Stimulated activated CD4-positive, alpha-beta T cell treated with anti-CD3 and anti-CD28 coated beads, Interleukin-4, amount 100 ng/mL, for 4 hours (primary cell): Measurements from ENCODE around the gene CLCN4.

Source experiments
- DNase-seq, 2 experiments: peaks; one replicate each; pipeline ENCODE4 v3.0.0-alpha.2; 2020

CLCN4 gene

DNA sequence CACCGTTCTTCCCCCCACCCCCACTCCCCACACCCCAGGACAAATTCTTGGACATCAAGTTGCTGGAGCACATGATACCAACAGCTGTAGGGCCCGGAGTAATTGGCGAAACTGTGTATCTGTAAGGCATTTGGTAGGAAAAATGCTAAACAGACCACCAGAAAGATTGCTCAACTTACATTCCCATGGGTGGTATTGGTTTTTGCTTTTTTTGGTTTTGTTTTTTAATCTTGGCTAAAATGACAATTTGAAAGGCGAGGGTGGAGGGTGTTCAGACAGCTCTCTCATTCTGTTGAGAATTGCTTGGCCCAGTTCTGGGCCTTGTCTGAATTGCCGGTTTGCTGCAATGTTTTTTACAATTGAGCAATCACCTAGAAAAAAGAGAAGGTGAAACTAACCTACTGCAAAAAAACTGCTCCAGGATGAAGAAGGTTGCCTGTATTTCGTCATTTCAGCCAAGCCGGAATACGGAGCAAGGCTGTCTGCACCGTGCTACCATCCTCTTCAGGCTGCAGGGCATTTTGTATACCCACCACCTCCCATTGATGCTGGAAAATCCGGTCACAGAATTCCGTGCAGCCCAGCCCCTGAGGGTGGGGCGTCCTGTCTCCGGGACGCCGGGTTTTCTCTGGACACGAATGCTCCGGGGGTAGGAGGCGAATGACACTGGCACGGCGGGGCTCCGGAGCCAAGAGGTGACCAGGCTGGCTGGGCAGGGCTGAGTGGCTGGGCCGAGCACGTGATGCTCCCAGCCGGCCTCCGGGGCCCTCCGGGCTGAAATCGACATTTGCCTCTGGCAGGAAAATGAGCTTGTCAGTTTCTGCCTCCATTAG lies at the start of gene CLCN4:
Gene CLCN4 (plus strand): TSS at position 777 of the 833 bp plus-strand sequence. CDS start 28,058 bp downstream, outside the sequence.
- DNase-seq: no peak

DNA sequence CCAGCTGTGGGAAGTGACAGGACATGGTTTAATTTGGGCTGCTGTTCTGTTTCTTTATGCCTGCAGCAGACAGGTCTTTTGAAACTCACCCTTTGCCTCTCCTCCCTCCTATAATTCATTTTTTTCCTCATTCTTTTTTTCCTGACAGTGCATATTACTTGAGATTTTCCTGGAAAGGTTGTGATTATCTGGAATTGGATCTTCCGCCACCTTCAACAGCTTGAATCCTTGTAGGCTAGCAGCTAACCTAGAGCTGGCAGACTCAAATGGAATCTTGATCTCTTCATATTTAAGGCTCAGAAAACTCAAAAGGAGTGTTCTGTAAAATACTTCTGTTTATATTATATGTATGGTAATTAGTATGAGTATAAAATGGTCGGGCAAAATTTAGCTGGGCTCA lies 49.3 kb upstream of the CLCN4 start:
- DNase-seq: no peak

DNA sequence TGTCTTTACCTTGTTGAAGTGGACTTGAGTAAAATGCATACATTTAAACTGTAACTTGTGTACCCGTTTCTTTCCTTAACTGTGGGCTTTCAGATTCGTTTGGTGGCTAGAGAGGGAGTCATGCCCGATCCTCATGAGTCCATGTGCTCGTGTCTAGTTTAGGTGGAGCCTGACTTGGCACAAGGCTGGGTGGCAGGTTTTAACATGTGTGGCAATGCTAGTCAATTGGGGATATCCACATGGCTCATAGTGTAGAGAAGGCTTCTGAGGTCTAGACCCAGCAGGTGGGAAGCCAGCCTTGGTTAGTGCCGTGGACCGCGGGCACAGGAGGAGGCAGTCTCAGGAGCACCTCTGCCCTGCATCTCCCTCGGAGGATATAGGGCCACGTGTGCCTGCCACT lies 48.5 kb upstream of the CLCN4 start:
- DNase-seq: no peak

DNA sequence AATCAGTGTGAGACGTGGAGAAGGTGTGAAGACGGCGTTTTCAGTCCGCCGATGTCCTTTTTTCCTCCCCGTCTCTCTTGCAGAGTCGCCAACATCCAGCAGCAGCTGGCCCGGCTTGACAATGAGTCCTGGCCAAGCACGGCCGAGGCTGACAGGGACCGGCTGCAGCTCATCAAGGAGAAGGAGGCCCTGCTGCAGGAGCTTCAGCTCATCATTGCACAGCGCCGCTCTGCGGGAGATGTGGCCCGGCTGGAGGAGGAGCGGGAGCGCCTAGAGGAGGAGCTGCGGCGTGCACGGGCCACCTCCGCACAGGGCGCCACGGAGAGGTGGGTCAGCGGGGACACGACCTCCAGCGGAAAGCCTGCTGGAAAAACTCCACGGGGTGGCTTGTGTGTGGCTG lies 47.1 kb upstream of the CLCN4 start:
- no peak for DNase-seq

DNA sequence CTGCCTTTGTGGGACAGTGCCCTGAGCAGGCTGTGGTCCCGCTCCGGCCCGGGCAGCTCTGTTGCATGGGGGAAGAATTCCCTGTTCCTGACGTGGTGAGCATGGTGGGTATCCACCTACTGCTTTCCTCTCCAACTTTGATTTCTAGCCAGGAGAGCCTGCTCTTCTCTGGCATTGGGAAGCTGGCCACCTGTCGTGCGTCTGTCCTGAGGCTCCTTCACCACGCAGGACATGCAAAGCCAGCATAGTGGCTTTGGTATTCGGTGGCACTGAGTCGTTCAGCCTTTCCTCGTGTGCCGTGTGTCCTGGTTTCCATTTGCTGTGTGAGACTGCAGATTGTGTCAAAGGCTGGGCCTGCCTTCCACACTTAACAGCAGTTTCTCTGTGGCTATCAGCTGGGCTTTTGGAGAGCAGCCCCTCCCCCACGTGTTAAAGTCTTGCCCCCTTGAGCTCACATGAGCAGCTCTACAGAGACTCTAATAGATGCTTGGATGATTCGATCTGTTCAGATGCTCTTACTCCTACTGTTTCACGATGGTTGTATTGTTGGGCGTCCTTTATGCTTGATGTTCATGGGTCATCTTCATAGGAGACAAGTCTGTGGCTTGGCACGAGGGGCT lies 46.3 kb upstream of the CLCN4 start:
- no peak for DNase-seq

DNA sequence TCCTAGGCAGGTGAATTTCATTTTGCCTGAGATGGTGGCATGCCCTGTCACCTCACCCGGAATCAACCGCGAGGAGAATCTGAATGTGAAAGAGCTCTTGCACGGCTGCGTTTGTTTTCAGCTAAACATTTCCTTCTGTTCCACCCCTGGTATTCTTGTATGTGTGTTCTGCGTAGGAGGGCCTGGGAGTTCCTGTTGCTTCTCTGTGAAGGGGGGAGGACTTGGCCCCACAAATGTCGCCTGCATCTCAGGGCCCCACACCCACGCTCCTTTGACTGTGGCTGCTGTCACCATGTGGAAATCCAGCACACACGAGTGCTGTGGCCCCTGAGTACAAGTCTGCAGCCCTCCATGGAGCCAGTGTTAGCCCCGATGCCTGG lies 45.8 kb upstream of the CLCN4 start:
- peak; percentile 51 to 82 for DNase-seq

DNA sequence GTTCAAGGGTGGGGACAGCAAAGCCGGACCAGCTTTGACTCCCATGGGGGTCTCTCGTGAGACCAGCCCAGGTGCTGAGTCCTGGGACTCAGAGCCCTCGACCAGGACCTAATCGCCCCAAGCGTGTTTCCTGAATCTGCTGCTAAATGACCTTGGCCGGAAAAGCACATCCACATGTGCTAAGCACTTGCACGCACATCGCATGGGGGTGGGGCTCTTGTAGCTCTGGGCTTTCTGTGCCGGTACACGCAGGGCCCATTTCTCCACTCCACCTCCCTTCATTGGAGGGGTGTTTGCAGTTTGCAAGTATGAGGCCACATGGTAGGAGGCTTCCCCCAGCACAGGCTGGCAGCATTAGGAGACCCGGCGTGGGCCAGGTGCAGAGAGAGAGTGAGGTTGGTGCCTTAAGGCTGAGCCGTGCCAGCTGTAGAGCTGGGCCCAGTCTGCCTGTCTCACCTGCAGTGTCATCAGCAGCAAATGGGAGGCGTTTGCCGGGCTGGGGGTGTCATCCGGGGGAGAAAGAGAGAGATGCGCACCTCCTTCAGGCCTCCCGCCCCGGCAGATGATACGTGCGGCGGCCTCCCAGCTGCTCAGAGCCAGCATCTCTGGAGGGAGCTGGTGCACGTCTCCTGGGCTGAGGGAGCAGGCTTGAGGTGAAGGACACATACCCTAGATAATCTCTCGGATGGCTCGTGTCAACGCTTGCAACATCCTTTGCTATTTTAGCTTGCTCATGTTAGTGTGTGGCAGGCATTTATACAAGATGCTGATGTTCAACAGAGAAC lies 45.2 kb upstream of the CLCN4 start:
- peak; percentile 22 to 68 for DNase-seq

DNA sequence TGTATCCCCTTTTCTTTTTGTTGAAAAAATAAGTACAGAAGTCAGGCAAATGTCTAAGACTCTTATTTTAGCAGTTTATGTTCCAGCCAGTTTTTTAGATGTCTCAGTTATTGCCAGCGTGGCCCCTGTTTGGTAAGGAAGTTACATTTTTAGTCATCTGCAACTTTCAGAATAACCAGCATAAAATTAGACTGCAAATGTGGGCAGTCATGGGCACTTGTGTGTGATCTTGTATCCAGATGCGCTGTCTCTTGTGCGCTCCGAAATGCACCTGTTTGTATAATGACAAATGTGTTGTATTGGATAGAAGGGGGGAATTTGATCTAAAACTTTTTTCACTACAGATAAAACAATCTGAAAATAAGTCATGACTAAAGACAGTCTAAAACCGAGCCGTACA lies 44.3 kb upstream of the CLCN4 start:
- no peak for DNase-seq

DNA sequence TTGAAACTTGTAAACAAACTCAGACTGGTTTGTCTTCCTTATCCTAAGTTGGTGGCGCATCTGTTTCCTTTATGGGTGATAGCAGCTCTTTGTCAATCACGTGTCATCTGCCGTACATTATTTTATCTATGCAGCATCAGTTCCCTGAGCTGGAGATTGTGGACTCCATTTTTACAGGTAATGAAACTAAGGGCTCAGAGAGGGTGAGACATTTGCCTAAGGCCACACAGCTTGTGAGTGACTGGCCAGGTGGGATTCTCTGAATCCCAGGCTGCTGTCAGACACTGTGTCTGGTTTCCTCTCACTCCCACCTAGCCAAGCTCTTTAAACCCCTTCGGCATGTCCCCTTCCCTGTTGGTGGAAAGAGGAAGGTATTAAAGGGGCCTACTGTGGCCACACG lies 41.7 kb upstream of the CLCN4 start:
- DNase-seq: no peak

DNA sequence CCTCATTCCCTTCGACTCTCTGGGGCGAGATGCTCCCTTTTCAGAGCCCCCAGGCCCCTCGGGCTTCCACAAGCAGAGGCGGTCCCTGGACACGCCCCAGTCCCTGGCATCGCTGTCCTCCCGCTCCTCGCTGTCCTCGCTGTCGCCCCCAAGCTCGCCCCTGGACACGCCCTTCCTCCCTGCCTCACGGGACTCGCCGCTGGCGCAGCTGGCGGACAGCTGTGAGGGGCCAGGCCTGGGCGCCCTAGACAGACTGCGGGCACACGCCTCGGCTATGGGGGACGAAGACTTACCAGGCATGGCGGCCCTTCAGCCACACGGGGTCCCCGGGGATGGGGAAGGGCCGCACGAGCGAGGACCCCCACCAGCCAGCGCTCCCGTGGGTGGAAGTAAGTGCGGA lies 39.5 kb upstream of the CLCN4 start:
- DNase-seq: no peak

DNA sequence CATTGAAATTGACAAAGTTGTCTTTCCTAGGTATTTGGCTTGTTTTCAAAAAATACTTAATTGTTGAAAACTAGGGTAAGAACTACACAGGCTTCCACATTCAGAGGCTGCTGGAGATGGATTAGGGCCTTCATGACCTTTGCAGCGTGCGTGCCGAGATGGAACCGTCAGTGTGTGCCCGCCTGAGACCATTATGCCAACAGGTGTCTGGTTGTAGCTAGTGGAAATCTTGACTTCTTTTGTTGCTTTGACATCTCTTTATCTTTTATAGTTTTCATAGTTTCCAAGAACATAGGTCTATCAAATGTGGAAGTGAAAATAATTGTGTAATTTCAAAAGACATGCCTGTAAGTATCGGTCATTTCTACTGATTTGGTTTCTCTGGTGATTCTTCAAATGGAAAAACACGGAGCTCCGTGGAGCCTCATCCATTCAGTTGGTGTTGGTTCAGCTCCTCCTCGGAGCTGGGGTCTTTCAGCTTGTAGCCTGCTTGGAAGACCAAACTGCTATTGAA lies 38.9 kb upstream of the CLCN4 start:
- no peak for DNase-seq

DNA sequence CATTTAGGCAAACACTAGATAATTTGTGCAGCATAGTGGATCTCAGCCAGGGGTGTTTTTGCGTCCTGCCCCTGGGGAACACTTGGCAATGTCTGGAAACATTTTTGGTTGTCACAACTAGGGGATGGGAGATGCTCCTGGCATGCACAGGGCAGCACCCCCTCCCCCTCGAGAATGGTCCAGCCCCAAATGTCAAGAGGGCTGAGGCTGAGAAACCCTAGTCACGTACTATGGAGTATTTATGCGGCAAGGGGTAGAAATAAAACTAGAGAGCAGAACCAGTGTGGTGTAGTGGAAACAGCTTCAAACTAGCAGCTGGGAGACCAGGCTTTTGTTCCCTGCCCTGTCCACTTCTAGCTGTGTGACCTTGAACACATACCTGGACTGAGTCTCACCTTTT lies 38.2 kb upstream of the CLCN4 start:
- DNase-seq: no peak

DNA sequence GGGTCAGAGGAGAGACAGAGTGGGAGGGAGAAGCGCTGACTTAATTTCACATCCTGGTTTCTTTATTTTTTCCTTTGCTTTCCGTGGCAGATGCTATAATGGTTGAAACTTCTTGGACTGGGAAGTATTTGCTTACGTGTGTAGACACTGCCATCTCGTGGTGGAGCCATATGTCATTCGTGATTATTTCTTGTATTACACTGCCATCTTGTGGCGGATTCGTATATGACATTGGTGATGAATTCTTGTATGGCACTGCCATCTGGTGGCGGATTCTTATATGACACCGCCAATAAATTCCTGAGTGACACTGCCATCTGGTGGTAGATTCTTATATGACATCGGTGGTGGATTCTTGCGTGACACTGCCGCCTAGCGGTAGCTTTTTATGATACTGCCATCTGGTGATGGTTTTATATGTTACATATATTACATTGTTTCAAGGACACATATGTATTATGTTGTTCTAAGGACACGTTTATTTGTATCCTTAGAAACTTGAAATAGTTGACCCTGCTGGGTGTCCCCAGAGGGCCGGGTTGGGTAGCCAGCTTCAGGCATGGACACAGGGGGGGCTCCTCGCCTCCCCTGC lies 37.3 kb upstream of the CLCN4 start:
- DNase-seq: peak; percentile 36 to 44

DNA sequence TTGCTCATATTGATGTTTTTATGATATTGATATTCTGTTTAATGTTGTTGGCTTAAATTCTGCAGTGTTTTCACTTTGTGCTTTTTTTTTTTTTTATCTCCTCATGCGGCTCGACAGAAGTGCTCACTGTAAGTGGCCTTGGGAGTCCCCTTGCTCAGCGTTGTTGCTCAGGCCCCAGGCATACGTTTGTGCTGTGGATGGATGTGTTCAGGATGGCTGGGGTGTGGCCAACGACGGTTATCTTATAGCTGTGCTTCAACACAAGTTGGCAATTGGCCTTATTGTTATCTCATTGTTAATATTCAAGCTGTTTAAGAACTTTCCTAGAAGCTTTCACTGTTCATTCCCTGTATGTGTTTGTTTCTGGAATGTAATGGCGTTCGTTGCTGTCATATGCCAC lies 36.4 kb upstream of the CLCN4 start:
- no peak for DNase-seq

DNA sequence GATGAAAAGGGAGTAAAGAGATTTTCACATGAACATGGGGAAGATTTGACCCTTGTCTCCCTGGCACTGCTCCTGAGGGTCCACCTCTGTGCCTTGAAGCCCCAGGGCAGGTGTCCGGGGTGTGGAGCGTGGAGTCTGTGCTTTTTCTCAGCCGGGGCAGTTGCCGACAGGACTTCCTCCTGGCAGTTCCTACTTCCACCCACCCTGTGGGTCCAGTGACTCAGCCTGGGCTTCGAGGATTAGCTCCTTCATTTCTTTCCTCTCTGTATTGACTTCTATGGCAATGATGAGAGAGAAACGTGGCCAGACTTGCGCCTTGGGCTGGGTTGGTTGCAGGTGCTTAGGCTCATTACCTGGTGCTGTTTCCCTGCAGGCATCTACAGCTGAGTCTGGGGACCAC lies 35.9 kb upstream of the CLCN4 start:
- no peak for DNase-seq

DNA sequence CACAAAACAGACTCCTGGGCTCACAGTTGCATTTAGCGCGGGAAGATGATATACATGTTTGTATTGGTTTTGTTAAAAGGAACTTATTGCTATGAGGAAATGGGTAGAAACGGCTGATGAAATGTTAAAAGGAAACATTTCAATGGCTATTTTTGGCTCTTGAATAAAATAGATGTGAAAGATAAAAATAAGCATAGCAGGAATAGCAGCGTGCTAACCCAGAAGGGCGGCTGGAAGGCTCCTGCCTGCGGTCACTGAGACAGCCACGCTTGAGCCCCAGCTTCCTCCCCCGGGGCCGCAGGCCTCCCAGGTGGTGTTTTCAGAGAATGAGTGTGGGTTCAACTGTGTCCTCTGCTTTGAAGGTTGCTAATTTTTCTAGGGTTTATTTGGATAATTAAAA lies 35.0 kb upstream of the CLCN4 start:
- DNase-seq: no peak

DNA sequence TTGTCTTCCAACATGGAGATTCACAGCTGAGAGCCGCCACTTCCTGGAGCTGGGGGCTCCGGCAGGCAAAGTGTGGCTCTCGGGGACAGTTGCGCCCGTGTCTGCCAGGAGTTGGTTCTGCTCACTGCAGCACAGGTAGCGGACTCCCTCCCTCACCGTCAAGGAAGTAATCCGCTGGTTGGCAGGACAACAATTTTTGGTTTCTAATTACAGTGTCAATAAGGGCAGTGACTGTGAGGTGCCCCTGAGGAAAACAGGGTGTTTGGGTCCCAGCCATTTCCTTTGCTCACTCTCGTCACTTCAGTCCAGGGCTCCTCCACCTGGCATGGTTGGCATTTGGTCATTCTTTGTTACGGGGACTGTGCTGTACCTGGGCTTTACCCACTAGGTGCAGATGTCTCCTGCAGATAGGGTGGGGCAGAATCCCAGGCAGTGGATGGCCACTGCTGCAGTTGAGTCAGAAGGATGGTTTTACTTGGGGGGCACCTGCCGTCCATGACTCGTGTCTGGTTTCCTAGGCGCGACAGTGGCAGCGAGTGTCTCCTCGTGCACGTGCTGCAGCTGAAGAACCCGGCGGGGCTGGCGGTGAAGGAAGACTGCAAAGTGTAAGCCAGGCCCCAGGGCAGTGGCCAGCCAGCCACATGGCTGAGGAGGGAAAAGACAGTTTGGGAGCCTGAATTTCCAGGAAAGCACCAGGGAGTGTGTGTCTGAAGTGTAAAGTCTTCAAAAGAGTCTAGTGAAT lies 32.1 kb upstream of the CLCN4 start:
- DNase-seq: no peak

DNA sequence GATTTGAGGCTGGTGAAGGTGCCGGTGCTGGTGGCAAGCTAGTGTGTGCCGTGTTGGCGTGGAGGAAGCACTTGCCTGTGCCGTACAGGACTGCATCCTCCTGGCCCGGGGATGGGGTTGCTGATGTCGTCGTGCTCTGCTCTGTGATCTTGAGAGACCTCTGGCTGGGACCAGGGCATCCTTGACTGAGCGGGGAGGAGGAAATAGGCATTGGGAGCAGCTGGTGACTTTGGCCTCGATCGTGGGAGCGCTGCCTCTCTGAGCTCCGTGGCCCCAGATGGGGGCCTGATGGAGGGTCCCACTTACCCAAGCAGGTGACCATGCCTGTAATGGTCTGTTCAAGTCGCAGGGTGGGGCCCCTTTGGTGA lies 31.5 kb upstream of the CLCN4 start:
- DNase-seq: no peak

DNA sequence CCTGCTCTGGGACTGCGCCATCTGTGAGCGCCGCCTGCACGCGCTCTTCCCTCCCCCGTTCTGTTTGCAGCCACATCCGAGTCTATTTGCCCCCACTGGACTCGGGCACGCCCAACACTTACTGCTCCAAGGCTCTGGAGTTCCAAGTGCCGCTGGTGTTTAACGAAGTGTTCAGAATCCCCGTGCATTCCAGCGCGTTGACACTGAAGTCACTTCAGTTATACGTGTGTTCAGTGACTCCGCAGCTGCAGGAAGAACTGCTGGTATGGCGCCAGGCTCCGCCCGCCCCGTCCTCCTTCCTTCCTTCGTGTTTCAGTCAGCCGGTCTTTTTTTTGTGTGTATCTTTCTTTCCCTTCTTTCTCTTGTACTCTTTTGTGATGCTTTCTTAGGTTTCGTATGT lies 30.7 kb upstream of the CLCN4 start:
- no peak for DNase-seq

DNA sequence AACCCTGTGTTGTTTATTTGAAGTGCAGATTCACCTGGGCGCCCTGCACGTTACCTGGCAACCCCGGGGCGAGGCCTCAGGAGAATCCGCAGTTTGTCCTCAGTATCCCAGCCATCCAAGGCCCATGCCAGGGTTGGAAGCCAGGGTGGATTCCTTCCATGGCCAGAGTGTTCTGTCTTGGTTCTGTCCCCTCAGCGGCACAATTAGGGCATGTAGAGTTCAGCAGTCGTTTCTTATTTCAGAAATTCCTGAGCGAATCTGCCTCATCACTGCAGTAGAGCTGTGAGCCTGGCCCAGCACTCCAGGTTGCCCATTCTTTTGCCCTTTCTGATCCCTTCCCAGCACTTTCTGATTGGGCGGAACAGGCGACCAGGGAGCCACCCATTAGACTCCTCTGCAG lies 29.9 kb upstream of the CLCN4 start:
- no peak for DNase-seq

DNA sequence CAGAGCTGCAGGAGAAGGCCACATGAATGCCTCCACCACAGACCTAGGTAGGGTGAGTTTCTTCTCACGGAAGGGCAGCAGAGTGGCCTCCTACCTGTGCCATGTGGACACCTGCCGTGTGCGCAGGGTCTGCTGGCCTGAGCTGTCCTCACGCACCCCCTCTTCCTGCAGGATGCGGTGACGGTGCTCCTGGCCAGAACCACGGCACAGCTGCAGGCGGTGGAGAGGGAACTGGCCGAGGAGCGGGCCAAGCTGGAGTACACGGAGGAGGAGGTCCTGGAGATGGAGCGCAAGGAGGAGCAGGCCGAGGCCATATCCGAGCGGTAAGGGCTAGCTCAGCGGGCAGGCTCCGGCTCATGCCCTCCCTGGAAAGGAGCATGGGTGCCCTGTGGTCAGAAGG lies 28.4 kb upstream of the CLCN4 start:
- DNase-seq: no peak

DNA sequence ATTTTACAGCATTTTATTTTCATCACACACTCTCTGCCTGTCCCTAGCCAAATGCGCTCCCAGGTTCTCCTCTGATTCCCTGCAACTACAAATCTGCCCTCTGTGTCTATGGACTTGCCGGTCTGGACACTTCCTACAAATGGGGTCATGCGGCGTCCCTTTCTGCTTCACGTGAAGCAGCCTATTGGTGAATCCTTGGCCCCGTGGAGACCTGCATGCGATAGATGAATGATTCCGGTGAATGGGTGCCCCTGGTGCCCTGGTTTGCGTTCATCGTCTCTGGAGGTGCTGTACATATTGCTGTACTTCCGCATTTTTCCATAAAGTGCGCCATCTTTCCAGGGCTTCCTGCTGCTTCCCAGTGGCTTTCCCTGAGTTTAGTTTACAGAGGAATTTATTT lies 27.5 kb upstream of the CLCN4 start:
- no peak for DNase-seq

DNA sequence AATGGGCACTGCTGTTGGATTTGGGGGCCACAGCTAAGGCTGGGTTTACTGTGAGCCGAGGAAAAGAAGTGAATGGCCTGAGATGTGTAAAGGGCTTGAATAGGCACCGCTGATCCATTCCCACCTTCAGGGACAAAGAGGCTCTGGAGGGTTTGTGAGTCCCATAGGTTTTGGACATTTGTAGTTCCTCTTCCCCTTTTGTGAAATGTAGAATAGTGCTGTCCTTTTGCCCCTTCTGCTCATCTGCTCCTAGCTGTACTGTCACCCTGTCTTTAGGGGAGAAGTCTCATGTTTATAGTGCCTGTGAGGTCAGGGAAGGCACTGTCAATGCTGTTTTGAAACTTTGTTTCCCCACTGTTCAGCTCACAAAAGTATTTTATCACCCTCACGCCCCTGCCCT lies 26.4 kb upstream of the CLCN4 start:
- DNase-seq: no peak
